HG03575 (cell line): ENCODE measurements around the gene TRHDE.

Experiments
- ATAC-seq: cut with Tn5 transposase; IDR thresholded peaks from one replicate; pipeline ENCODE4 v1.9.1; 2021; ENCODE audit not compliant: unreplicated experiment, insufficient number of reproducible peaks, low FRiP score; ENCODE audit errors: extremely low read depth

Gene TRHDE

DNA sequence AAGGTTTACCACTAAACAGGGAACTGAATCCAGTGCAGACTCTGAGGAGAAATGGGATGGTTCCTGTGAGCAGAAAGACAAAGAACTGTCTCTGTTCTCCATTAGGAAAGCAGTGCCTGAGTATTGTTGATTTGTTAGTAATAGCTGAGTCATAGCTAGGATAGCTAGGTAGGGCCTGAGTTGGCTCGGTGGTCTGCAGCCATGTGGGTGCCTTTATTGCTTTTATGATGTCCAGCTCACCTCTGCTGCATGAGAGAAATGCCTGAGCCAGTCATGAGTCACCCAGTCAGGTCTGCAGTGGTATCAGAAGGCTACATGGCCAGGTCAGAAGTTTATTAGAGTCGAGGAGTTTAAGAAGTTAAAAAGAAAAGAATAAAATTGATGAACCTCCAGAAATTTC lies 24.2 kb downstream of the TRHDE start:
- no peak for ATAC-seq

DNA sequence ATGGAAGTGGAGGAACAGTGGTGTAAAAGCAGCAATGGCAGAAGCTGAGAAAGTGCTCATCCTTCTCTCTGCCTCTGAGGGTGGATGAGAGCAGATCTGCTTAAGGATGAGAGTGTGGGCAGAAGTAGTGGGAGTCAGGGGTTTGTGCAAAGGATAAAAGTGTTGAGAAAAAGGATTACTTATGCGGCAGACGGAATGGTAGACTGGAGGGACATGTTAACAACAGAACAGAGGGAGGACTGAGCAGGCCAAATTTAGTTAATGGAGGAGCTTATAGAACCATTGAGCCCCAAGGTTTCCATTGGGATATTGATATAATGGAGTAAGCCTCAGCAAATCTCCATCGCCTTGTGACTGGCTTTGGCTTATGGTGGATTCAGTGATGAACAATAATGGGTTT lies 25.5 kb downstream of the TRHDE start:
- no peak for ATAC-seq

DNA sequence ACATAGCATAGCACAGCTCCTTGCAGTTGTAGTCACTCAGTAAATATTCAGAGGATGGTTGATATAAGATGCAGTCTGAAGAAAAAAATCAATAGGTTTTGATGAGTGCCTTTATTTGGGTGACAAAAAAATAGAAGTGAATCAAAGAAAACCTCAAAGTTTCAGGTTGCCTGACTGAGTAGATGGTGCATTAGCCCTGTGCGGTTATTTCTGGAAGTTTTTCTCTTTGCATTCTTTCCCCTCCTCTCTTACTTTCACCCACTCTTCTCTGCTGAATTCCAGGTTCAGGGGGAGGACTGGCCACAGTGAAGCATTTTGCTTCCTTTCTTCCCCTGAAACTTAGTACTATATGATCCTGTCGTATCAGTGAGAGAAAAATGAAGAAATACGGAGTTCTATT lies 28.6 kb downstream of the TRHDE start:
- ATAC-seq = no peak

DNA sequence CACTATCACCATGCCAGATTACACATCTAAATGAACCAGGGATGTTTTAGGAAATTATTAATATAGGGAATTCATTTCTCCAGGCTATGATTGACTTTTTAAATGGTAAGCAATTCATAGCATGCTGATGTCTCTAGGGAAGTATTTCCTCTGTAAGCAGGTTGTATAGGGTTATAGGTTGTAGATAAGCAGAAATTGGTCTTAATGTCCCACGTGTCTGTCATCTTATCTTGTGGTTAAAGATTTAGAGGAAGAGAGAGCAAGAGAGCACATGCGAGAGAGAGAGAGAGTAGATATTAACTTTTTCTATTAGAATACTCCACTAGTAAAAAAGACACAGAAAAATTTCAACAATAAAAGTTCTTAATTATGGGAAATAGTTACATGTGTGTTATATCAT lies 32.6 kb downstream of the TRHDE start:
- ATAC-seq = no peak

GRCh38 chr12:72307229-72307628 lies 35.1 kb downstream of the TRHDE start:
- no peak for ATAC-seq

DNA sequence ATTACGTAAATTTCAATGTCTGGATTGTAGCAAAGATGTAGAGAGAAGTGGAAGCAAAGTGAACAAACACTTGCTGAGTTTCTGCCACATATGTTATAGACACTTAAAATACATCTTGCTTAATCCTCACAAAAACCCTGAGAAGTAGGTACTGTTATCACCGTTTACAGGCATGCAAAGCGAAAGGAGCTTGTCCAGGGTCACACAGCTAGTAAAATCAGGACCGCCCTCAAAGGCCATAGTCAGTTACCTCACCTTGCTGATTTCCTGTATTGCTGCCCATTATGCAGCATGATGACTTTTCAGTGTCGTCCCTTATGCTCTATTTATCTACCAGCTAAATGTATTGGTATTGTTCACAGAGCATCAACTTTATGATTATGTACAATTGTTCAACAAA lies 39.8 kb downstream of the TRHDE start:
- ATAC-seq = no peak

DNA sequence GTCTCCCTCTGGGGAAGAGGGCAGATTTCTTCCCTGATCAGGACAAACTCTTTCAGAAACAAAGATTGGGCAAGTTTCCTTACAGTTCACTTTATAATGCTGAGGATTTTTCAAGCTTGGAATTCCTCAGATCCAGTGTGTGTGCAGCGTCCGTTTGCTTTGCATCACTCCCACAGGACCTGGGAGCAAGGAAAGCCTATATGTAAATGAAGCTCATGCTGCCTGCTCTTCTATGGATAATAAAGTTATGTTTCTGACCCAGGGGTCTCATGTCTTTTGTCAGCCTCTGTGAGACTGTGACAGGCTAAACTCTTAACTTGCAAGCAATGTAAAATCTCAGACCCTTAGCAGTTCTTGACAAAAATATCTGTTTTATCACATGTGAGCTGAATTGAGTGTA lies 41.6 kb downstream of the TRHDE start:
- ATAC-seq = no peak

- no peak for ATAC-seq
Measured at GRCh38 chr12:72315858-72316257, 43.7 kb downstream of the TRHDE start.

DNA sequence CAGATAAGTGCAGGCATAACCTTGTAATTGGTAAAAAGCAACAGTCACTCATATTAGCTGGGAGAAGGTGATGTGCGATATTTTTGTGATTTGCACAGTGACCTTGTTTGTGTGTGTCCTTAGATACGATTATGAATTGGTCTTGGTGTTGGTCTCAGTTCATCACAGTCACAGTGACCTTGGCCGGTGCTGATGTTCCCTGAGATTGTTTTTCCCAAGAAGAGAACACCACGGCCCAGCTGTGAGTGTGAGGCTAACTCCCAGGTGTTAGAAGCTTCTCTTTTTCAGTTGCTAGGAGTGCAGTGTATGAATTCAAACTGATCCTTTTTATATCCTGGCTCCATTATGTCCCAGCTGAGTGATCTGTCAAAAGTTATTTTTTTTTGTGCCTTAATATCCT lies 46.2 kb downstream of the TRHDE start:
- ATAC-seq = no peak

- ATAC-seq = no peak
Measured at GRCh38 chr12:72323881-72324280, 51.7 kb downstream of the TRHDE start.

DNA sequence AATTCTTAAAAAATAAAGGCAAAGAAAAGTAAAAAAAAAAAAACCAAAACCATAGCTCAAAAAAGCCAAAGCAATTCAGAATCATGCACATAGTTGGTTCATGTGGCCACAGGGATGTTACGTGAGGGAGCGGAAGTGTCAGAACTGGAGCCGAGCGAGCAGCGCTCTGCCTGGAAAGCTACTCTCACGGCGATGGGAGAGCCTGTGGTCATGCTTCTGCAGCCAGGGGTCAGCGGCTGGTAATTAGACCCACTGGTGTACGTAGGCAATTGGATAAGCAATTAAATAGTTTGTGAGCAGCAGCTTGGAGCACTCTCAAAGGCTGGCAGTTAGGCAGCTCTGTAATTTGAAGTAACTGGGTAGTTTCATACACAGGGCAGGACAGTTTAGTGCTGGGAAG lies 58.1 kb downstream of the TRHDE start:
- ATAC-seq = no peak

- no peak for ATAC-seq
Measured at GRCh38 chr12:72330784-72331183, 58.6 kb downstream of the TRHDE start.

DNA sequence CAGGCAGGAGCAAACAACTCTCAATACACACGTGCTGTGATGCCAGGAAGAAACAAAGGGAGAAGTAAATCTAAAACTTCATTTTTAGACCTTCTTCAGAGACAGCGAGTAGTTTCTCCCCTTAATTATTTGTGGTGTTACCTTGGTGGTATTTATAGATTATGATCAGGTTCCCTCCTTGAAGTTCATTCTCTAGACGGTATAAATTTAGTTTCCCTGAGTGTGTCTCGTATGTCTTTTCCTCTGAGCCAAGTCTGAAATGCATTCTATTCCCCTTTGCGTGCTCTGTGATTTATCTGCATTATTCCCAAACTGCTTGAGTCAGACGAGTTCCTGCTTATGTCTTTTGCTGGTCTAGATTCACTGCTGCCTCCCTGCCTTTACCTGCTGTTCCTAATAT lies 65.2 kb downstream of the TRHDE start:
- ATAC-seq = no peak

DNA sequence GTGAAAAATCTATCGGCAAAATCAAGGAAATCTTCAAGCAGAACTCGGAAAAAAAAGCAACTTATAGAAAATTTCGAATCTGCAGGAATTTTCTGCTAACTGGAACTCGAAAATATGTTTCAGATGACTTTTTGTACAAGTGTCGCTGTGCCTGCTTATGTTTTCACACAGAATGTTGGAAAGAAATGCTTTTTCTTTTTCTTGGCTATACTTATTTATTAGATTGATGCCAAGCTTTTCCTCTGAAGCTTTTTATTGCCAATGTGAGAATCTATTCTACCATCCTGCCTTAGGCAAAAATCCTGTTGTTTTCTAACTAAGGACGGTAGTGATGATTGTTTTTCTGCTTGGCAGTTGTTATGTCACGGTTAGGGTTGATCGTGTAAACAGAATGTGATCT lies 65.8 kb downstream of the TRHDE start:
- ATAC-seq = no peak

GRCh38 chr12:72338437-72338836 lies 66.3 kb downstream of the TRHDE start:
- ATAC-seq = no peak

- ATAC-seq = peak; percentile 81
Measured at GRCh38 chr12:72346363-72346944, 74.3 kb downstream of the TRHDE start.

GRCh38 chr12:72349491-72349890 lies 77.3 kb downstream of the TRHDE start:
- ATAC-seq = no peak

- no peak for ATAC-seq
Measured at GRCh38 chr12:72359416-72359815, 87.2 kb downstream of the TRHDE start.

GRCh38 chr12:72365151-72365550 lies 93.0 kb downstream of the TRHDE start:
- ATAC-seq = no peak

- no peak for ATAC-seq
Measured at GRCh38 chr12:72366255-72366654, 94.1 kb downstream of the TRHDE start.

DNA sequence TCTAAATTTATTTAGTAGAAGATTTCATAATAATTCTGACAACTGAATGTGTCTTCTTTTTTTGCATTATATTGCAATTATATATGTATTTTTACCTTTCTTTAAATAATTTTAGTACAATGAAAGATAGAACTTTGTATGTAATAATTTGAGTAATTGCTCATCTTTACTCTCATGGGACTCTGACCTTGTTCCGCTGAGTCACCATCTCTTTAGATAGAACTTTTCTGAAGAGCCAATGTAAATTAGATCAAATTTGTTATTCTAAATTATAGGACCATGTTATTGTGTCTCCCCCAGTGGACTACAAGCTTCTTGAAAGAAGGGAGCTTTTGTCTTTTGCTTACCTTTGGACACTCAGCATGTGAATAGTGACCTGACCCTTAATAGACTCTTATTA lies 96.1 kb downstream of the TRHDE start:
- ATAC-seq = no peak
